ENCODE results near the gene CCDC172. TPM values are rescaled to one million over a fixed set of nuclear protein-coding genes. Genes with fewer than 3 reads are reported as not detected.

Gene CCDC172
- polyA plus RNA-seq, 4 donors = not detected

- no peak for DNase-seq (ENCODE audit: low read depth in 4 of 4, low spot score in 2 of 4)
Observed at GRCh38 chr10:116427671-116428070, 103.4 kb downstream of the CCDC172 start, which contains the start of gene PNLIPRP3. Gene PNLIPRP3, plus strand, starts transcription at chr10:116427847. Its CDS starts 166 bp downstream, at chr10:116428013.

DNA sequence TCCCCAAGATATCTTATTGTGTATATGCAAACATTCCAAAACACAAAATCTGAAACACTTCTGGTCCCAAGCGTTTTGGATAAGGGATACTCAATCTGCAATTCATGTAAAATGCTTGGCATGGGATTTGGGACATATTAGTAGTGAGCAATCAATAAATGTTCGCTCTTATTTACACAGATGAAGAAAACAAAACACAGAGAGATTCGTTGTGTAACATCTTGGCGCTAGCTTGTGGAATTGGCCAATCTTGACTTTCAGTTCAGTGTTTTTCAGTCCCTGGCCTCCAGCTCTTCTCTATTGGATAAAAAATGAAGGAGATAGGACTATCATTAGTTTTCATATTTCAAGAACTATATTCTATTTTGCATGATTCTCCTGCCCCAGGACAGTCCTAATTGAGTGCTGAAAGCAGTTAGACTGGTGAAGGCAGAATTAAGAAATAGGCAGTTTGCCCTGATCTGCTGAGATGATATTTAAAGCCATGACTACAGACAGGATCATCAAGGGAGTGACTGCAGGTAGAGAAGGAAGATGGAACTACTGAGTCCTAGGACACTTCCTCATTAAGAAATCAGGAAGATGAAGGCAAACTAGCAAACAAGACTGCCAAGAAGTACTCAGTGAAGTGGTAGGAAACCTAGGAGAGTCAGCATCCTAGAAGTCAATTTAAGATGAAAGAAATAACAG lies 105.2 kb downstream of the CCDC172 start:
- DNase-seq (ENCODE audit: low read depth in 4 of 4, low spot score in 2 of 4) = no peak

Other genes with a start within 250 kb of the CCDC172 start
- gene GFRA1, start 51.2 kb upstream of the CCDC172 start, polyA plus RNA-seq (ENCODE audit: insufficient read length in 4 of 4) = 10 to 100 TPM; 21.4 to 28.3 (median 24.0) TPM
- not detected for gene PNLIPRP3, start 103.4 kb downstream of the CCDC172 start, polyA plus RNA-seq (ENCODE audit: insufficient read length in 4 of 4)
- gene PNLIP, start 221.5 kb downstream of the CCDC172 start, polyA plus RNA-seq (ENCODE audit: insufficient read length in 4 of 4) = not detected

Measured in left renal cortex interstitium (tissue), 4 donors.